Psoas muscle (tissue), 8 donors: Measurements from ENCODE around the gene WNT9B. TPM values are rescaled to one million over a fixed set of nuclear protein-coding genes. Genes with fewer than 3 reads are reported as not detected.
"Not testable (repeated sequence)": the region's sequence is repeated elsewhere in the genome, so short reads cannot be mapped to it uniquely, and the experiment has no call there.

ENCODE experiments used
- ATAC-seq, 4 donors: fragments of 200-7000 bp; cut with Tn5 transposase; one replicate each; pipeline ENCODE4 v1.9.1; 2020; ENCODE audit warnings: moderate library complexity in 3 of 4, mild to moderate bottlenecking in 2 of 4
- DNase-seq, 2 donors: peaks; one replicate each; pipeline ENCODE4 v3.0.0-alpha.2; 2020
- H3K27ac ChIP-seq: fragments of 200-600 bp; one replicate; pipeline ENCODE4 v1.8.0; 2022
- H3K27me3 ChIP-seq, 3 donors: fragments of 200-600 bp in 1 of 3; one replicate each; pipeline versions ENCODE4 v1.6.1 to v1.8.0; 2013 to 2022; ENCODE audit warnings: low read length in 2 of 3, mild to moderate bottlenecking in 2 of 3, moderate library complexity in 1 of 3; ENCODE audit not compliant: insufficient read depth in 3 of 3
- H3K36me3 ChIP-seq, 2 donors: fragments of 200-600 bp in 1 of 2; one replicate each; pipeline versions ENCODE4 v1.6.1 to v1.8.0; 2013 to 2022; ENCODE audit warnings: low read depth in 1 of 2, mild to moderate bottlenecking in 1 of 2, moderate library complexity in 1 of 2; ENCODE audit not compliant: insufficient read depth in 1 of 2
- H3K4me1 ChIP-seq: fragments of 200-600 bp; one replicate; pipeline ENCODE4 v1.8.0; 2022
- H3K4me3 ChIP-seq: fragments of 200-600 bp; one replicate; pipeline ENCODE4 v1.8.0; 2022; ENCODE audit warnings: mild to moderate bottlenecking
- H3K9me3 ChIP-seq: fragments of 200-600 bp; one replicate; pipeline ENCODE4 v1.8.0; 2022
- CTCF ChIP-seq: fragments of 200-600 bp; IDR thresholded peaks from one replicate; pipeline ENCODE4 v1.8.0; 2022; ENCODE audit warnings: antibody characterized with exemption
- WGBS, 3 donors: extraction: QIAGEN DNeasy Blood & Tissue Kit; methylation state at CpG; one replicate each; pipeline versions ENCODE4 v1.1.6 to v1.1.7; 2013; 5-methylcytosine and 5-hydroxymethylcytosine counted together
- intact Hi-C, 2 donors: fragments of 100-400 bp; cut with DNase I; formaldehyde crosslinking; loops; one replicate each; pipeline versions ENCODE4 v1.11.0 to v1.14.2; 2022
- polyA plus RNA-seq, 3 donors: library from polyadenylated mRNA; stranded (reverse); fragments of 200-250 nt; gene quantifications; one replicate each; pipeline ENCODE4 v1.2.3, GENCODE V29; 2013
- total RNA-seq, 4 donors: library from RNA; stranded (reverse); fragmentation: NEBNext Ultra II Directional in 2 of 4; extraction: Animal tissue kit (Norgen Biotek cat#: 25700) in 2 of 4; gene quantifications; one replicate each; pipeline versions ENCODE4 v1.2.1 to v1.2.4, GENCODE V29; 2021 to 2023
- donor health status: healthy with polysubstance abuse.
- donor health status: DM: no; HTN: no; CAD: no; lungs with moderate emphysema.
- donor health status: Bipolar disorder and iron deficiency.
- donor health status: healthy.
- donor health status: DM: yes; HTN: yes; CAD: no.
- donor health status: DM: no; HTN: no; CAD: no.
- donor health status: DM: no; HTN: no; CAD: no.
- donor health status: DM: yes; HTN: yes; CAD: no.

Gene WNT9B
- total and polyA plus RNA-seq, 7 donors, result 0.05 to 0.32 (median 0.13) TPM; not detected in 3

GRCh38 chr17:46915596-46915995 lies 64.2 kb downstream of the WNT9B start:
- WGBS, 3 donors, result 0 to 45% (median 37%) methylated on average over 1 of the region's 1 CpG

GRCh38 chr17:46916211-46916610 lies 64.8 kb downstream of the WNT9B start:
- no peaks in the 10 kb centered on the region for H3K4me1 ChIP-seq
- H3K27me3 ChIP-seq, result no peaks in the 10 kb centered on the region
- H3K9me3 ChIP-seq, result no peaks in the 10 kb centered on the region
- intact Hi-C loops, result no loop called here
- TF ChIP-seq CTCF, result no peak
- H3K36me3 ChIP-seq, result no peaks in the 10 kb centered on the region
- no peak overlapping the region for H3K27ac ChIP-seq
- WGBS, 3 donors, result 80 to 83% (median 82%) methylated on average over 2 of the region's 2 CpGs
- DNase-seq (no peak), ATAC-seq (no peak)
- no peak overlapping the region for H3K4me3 ChIP-seq

More at GRCh38 chr17:46915596-46915995, 64.2 kb downstream of the WNT9B start:
- Histone ChIP-seq H3K4me3 (no peak overlapping the region), H3K27me3 (no peaks in the 10 kb centered on the region), H3K4me1 (no peaks in the 10 kb centered on the region), H3K27ac (no peak overlapping the region), H3K36me3 (no peaks in the 10 kb centered on the region), H3K9me3 (no peaks in the 10 kb centered on the region)
- no peak for TF ChIP-seq CTCF
- ATAC-seq (no peak), DNase-seq (no peak)
- intact Hi-C loops, result no loop called here

GRCh38 chr17:46916623-46917022 lies 65.2 kb downstream of the WNT9B start:
- DNase-seq (no peak), ATAC-seq (no peak)
- no peaks in the 10 kb centered on the region for H3K9me3 ChIP-seq
- WGBS, 3 donors, result 81 to 91% (median 85%) methylated on average over 3 of the region's 3 CpGs
- H3K27ac ChIP-seq, result no peak overlapping the region
- no peak overlapping the region for H3K4me3 ChIP-seq
- intact Hi-C loops, result no loop called here
- TF ChIP-seq CTCF, result no peak
- H3K27me3 ChIP-seq, result no peaks in the 10 kb centered on the region
- H3K36me3 ChIP-seq, result no peaks in the 10 kb centered on the region
- H3K4me1 ChIP-seq, result no peaks in the 10 kb centered on the region

GRCh38 chr17:46917041-46917440 lies 65.7 kb downstream of the WNT9B start:
- intact Hi-C loops, result no loop called here
- ATAC-seq (no peak), DNase-seq (no peak)
- Histone ChIP-seq H3K27ac (no peak overlapping the region), H3K4me1 (no peaks in the 10 kb centered on the region), H3K9me3 (no peaks in the 10 kb centered on the region), H3K36me3 (no peaks in the 10 kb centered on the region), H3K4me3 (no peak overlapping the region), H3K27me3 (no peaks in the 10 kb centered on the region)
- TF ChIP-seq CTCF, result no peak

GRCh38 chr17:46917516-46917915 lies 66.1 kb downstream of the WNT9B start:
- Histone ChIP-seq H3K27me3 (no peaks in the 10 kb centered on the region), H3K27ac (no peak overlapping the region), H3K4me3 (no peak overlapping the region), H3K4me1 (no peaks in the 10 kb centered on the region), H3K9me3 (no peaks in the 10 kb centered on the region), H3K36me3 (no peaks in the 10 kb centered on the region)
- DNase-seq (no peak), ATAC-seq (no peak)
- TF ChIP-seq CTCF, result no peak
- 54 to 75% (median 70%) methylated on average over 4 of the region's 4 CpGs for WGBS, 3 donors
- intact Hi-C loops, result no loop called here

GRCh38 chr17:46921962-46922361 lies 70.6 kb downstream of the WNT9B start:
- WGBS, 3 donors, result 68 to 83% (median 77%) methylated on average over 4 of the region's 4 CpGs
- peak overlapping the region; percentile 82 for H3K4me3 ChIP-seq

More at GRCh38 chr17:46921962-46922361, 70.6 kb downstream of the WNT9B start:
- DNase-seq, H3K36me3 ChIP-seq, H3K9me3 ChIP-seq, H3K27ac ChIP-seq, ATAC-seq, intact Hi-C loops, H3K27me3 ChIP-seq: not testable (repeated sequence)
- peaks cover 27% of the 10 kb centered on the region for H3K4me1 ChIP-seq
